OCI-LY1 (cell line): Measurements from ENCODE around the gene IGFL2.

Experiments used
- H2AFZ ChIP-seq: fragments of 200-600 bp; sonication (generic), shearing (Covaris generic); 2 replicates; pipeline ENCODE4 v1.6.0; 2014; ENCODE audit warnings: antibody characterized with exemption, mild to moderate bottlenecking, low read length
- H3F3A ChIP-seq: fragments of 200-600 bp; sonication (generic), shearing (Covaris generic); 2 replicates; pipeline ENCODE4 v1.6.0; 2014; ENCODE audit warnings: mild to moderate bottlenecking, antibody characterized with exemption, low read length, moderate library complexity; ENCODE audit not compliant: insufficient read depth
- H3K27ac ChIP-seq: fragments of 200-600 bp; sonication (generic); 2 replicates; pipeline ENCODE4 v1.5.1; 2014; ENCODE audit warnings: low read length, mixed run types, mild to moderate bottlenecking, low read depth; ENCODE audit not compliant: poor library complexity, severe bottlenecking
- H3K27me3 ChIP-seq: fragments of 200-600 bp; sonication (generic); 2 replicates; pipeline ENCODE4 v1.6.0; 2014; ENCODE audit warnings: antibody characterized with exemption, mild to moderate bottlenecking, low read length, moderate library complexity; ENCODE audit not compliant: insufficient read depth
- H3K36me3 ChIP-seq: fragments of 200-600 bp; sonication (generic); 2 replicates; pipeline ENCODE4 v1.6.1; 2014; ENCODE audit warnings: mild to moderate bottlenecking, antibody characterized with exemption, low read length, moderate library complexity, mixed read lengths; ENCODE audit not compliant: insufficient read depth
- H3K4me1 ChIP-seq: fragments of 200-600 bp; sonication (generic); 2 replicates; pipeline ENCODE4 v1.5.1; 2014; ENCODE audit warnings: mild to moderate bottlenecking, low read length, moderate library complexity; ENCODE audit not compliant: insufficient read depth, severe bottlenecking
- H3K4me2 ChIP-seq: fragments of 200-600 bp; sonication (generic), shearing (Covaris generic); 2 replicates; pipeline ENCODE4 v1.6.1; 2014; ENCODE audit warnings: low read length
- H3K4me3 ChIP-seq: fragments of 200-600 bp; sonication (generic); 2 replicates; pipeline ENCODE4 v1.5.1; 2014; ENCODE audit warnings: low read length, low read depth, mild to moderate bottlenecking, mixed read lengths; ENCODE audit not compliant: poor library complexity, severe bottlenecking
- H3K79me2 ChIP-seq: fragments of 200-600 bp; shearing (Covaris generic); 2 replicates; pipeline ENCODE4 v1.6.1; 2016; ENCODE audit warnings: mixed run types, low read length, mixed read lengths; ENCODE audit not compliant: insufficient read depth
- H3K9ac ChIP-seq: fragments of 200-600 bp; sonication (generic), shearing (Covaris generic); 2 replicates; pipeline ENCODE4 v1.6.1; 2014; ENCODE audit warnings: mild to moderate bottlenecking, low read length, mixed read lengths
- H3K9me2 ChIP-seq: fragments of 200-600 bp; sonication (generic), shearing (Covaris generic); 2 replicates; pipeline ENCODE4 v1.6.1; 2014; ENCODE audit warnings: low read depth, mild to moderate bottlenecking, low read length, mixed read lengths
- H3K9me3 ChIP-seq: fragments of 200-600 bp; shearing (Covaris generic); 2 replicates; pipeline ENCODE4 v1.6.1; 2014; ENCODE audit warnings: low read length, mixed read lengths
- H4K20me1 ChIP-seq: fragments of 200-600 bp; sonication (generic), shearing (Covaris generic); 2 replicates; pipeline ENCODE4 v1.6.0; 2016; ENCODE audit warnings: mild to moderate bottlenecking, low read length; ENCODE audit not compliant: insufficient read depth
- EZH2 ChIP-seq: fragments of 200-600 bp; sonication (generic), shearing (Covaris generic); IDR thresholded peaks from 2 replicates; pipeline ENCODE4 v1.8.0; 2017; ENCODE audit warnings: borderline replicate concordance, mixed run types, mild to moderate bottlenecking, antibody characterized with exemption, low read length, moderate library complexity, mixed read lengths
- TF ChIP-seq, protein P1 (sequence below): fragments of 200-600 bp; sonication (generic), shearing (Covaris generic); IDR thresholded peaks from 2 replicates; pipeline ENCODE4 v1.5.1; 2017; ENCODE audit warnings: mild to moderate bottlenecking, antibody characterized with exemption, low read length, moderate library complexity, mixed read lengths

IGFL2 gene

DNA sequence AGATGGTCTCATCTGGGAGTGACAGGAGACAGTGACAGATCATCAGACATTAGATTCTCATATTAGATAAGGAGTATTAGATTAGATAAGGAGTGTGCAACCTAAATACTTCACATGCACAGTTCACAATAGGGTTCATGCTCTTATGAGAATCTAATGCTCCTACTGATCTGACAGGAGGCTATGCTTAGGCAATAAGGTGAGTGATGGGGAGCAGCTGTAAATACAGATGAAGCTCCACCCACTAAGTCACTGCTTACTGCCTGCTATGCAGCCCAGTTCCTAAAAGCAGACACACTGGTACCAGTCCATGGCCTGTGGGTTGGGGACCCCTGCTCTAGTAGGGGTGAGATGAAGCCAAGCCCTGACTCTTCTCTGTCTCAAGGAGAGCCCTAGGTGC is 13.5 kb upstream of the IGFL2 start:
- TF ChIP-seq, protein P1, sequence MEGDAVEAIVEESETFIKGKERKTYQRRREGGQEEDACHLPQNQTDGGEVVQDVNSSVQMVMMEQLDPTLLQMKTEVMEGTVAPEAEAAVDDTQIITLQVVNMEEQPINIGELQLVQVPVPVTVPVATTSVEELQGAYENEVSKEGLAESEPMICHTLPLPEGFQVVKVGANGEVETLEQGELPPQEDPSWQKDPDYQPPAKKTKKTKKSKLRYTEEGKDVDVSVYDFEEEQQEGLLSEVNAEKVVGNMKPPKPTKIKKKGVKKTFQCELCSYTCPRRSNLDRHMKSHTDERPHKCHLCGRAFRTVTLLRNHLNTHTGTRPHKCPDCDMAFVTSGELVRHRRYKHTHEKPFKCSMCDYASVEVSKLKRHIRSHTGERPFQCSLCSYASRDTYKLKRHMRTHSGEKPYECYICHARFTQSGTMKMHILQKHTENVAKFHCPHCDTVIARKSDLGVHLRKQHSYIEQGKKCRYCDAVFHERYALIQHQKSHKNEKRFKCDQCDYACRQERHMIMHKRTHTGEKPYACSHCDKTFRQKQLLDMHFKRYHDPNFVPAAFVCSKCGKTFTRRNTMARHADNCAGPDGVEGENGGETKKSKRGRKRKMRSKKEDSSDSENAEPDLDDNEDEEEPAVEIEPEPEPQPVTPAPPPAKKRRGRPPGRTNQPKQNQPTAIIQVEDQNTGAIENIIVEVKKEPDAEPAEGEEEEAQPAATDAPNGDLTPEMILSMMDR: no peak
- TF ChIP-seq EZH2: no peak
- H3K27me3 ChIP-seq: no peaks in the 10 kb centered on the region
- H3K4me3 ChIP-seq: no peak overlapping the region
- no peak overlapping the region for H2AFZ ChIP-seq
- H3K9me2 ChIP-seq: no peaks in the 10 kb centered on the region
- H3K9me3 ChIP-seq: no peaks in the 10 kb centered on the region
- no peak overlapping the region for H3K27ac ChIP-seq
- no peaks in the 10 kb centered on the region for H3K79me2 ChIP-seq
- no peaks in the 10 kb centered on the region for H3K4me1 ChIP-seq
- no peaks in the 10 kb centered on the region for H3F3A ChIP-seq
- no peaks in the 10 kb centered on the region for H3K36me3 ChIP-seq
- no peak overlapping the region for H3K4me2 ChIP-seq
- no peak overlapping the region for H3K9ac ChIP-seq
- H4K20me1 ChIP-seq: no peaks in the 10 kb centered on the region

DNA sequence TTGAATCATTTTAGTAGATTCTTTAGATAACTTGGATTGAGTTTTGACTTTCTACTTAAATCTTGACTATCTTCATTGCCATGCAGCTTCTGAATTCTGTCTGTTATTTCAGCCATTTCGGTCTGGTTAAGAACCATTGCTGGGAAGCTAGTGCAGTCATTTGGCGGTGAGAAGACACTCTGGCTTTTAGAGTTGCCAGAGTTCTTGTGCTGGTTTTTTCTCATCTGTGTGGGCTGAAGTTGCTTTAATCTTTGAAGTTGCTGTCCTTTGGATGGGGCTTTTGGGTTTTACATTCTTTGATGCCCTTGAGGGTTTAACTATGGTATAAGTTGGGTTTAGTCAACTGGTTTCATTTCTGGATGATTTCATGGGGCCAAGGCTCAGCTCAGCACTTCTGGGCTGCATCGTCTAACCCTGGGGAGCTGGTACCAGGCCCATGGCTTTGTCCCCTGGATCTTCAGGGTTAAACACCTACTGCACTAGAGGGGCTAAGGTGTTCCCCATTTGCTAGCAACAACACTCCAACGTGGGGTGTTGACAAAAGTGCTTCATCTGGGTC is 10.0 kb upstream of the IGFL2 start:
- Histone ChIP-seq H3K79me2 (no peaks in the 10 kb centered on the region), H3K4me2 (no peak overlapping the region), H3K27me3 (no peaks in the 10 kb centered on the region), H3F3A (no peaks in the 10 kb centered on the region), H3K9ac (no peak overlapping the region), H3K27ac (no peak overlapping the region), H4K20me1 (no peaks in the 10 kb centered on the region), H3K4me3 (no peak overlapping the region), H3K4me1 (no peaks in the 10 kb centered on the region), H2AFZ (no peak overlapping the region), H3K36me3 (no peaks in the 10 kb centered on the region), H3K9me3 (no peaks in the 10 kb centered on the region), H3K9me2 (no peaks in the 10 kb centered on the region)
- TF ChIP-seq EZH2: no peak
- TF ChIP-seq, protein P1: no peak

- Histone ChIP-seq H4K20me1 (no peaks in the 10 kb centered on the region), H3K9me2 (no peaks in the 10 kb centered on the region), H2AFZ (no peak overlapping the region), H3F3A (no peaks in the 10 kb centered on the region), H3K9me3 (no peaks in the 10 kb centered on the region), H3K79me2 (no peaks in the 10 kb centered on the region), H3K36me3 (no peaks in the 10 kb centered on the region), H3K4me2 (no peak overlapping the region), H3K27ac (no peak overlapping the region), H3K4me1 (no peaks in the 10 kb centered on the region), H3K4me3 (no peak overlapping the region), H3K9ac (no peak overlapping the region), H3K27me3 (no peaks in the 10 kb centered on the region)
- no peak for TF ChIP-seq EZH2
- TF ChIP-seq, protein P1: no peak
These were observed 6.6 kb upstream of the IGFL2 start for GRCh38 chr19:46141421-46141820.
